Caco-2 (cell line): ENCODE results near the gene HS6ST2. TPM values are rescaled to one million over a fixed set of nuclear protein-coding genes. Genes with fewer than 3 reads are reported as not detected.

Experiments used
- BruUV-seq: library from RNA; stranded (reverse); fragments of 400-500 nt; replicated peaks from 2 replicates; lab custom pipeline; 2021; lab: Mats Ljungman, UMichigan
- CTCF ChIA-PET: fragments of 300-600 bp; sonication (Branson Sonifier 250); formaldehyde crosslinking; loops from one replicate; lab custom pipeline; 2022; ENCODE audit warnings: antibody characterized with exemption; lab: Charles Lee
- POLR2A ChIA-PET: fragments of 300-600 bp; sonication (Branson Sonifier 250); formaldehyde crosslinking; loops from one replicate; lab custom pipeline; 2022; ENCODE audit warnings: antibody characterized with exemption; lab: Charles Lee
- DNase-seq, 2 experiments: peaks; one replicate each; pipeline versions ENCODE4 v3.0.0 to v3.0.0-alpha.2; 2020 to 2022
- H3K27me3 ChIP-seq: replicated peaks from 2 replicates; pipeline ENCODE4 v1.6.0; 2011; ENCODE audit warnings: low read length; ENCODE audit not compliant: control insufficient read depth, insufficient read depth
- H3K36me3 ChIP-seq: 2 replicates; pipeline ENCODE4 v1.5.1; 2011; ENCODE audit warnings: low read length; ENCODE audit not compliant: control insufficient read depth, insufficient read depth
- H3K4me1 ChIP-seq: fragments of 250-450 bp; sonication (Bioruptor Pico); 2 replicates; pipeline ENCODE4 v1.5.1; 2020; ENCODE audit warnings: mild to moderate bottlenecking
- H3K4me3 ChIP-seq: 2 replicates; pipeline ENCODE4 v1.5.1; 2011; ENCODE audit warnings: low read depth, mild to moderate bottlenecking, control low read depth, low read length
- H3K9me3 ChIP-seq: fragments of 250-450 bp; sonication (Bioruptor Pico); 2 replicates; pipeline ENCODE4 v1.5.1; 2020; ENCODE audit warnings: mild to moderate bottlenecking, moderate library complexity
- H3K27ac Mint-ChIP-seq: one replicate; pipeline ENCODE4 v1.8.0; 2022; ENCODE audit warnings: mixed read lengths; ENCODE audit not compliant: unreplicated experiment
- H3K27me3 Mint-ChIP-seq: one replicate; pipeline ENCODE4 v1.8.0; 2022; ENCODE audit warnings: mixed read lengths; ENCODE audit not compliant: insufficient read depth, unreplicated experiment
- H3K36me3 Mint-ChIP-seq: one replicate; pipeline ENCODE4 v1.8.0; 2022; ENCODE audit warnings: mild to moderate bottlenecking, mixed read lengths; ENCODE audit not compliant: insufficient read depth, unreplicated experiment
- H3K4me1 Mint-ChIP-seq: one replicate; pipeline ENCODE4 v1.8.0; 2022; ENCODE audit warnings: low read depth, mixed read lengths; ENCODE audit not compliant: unreplicated experiment
- H3K4me3 Mint-ChIP-seq: one replicate; pipeline ENCODE4 v1.8.0; 2022; ENCODE audit warnings: mild to moderate bottlenecking, moderate library complexity, mixed read lengths; ENCODE audit not compliant: unreplicated experiment
- H3K9me3 Mint-ChIP-seq: one replicate; pipeline ENCODE4 v1.8.0; 2022; ENCODE audit warnings: mixed read lengths; ENCODE audit not compliant: unreplicated experiment
- intact Hi-C: fragments of 100-400 bp; cut with micrococcal nuclease; formaldehyde crosslinking; loops from one replicate; pipeline ENCODE4 v1.10.0; 2022; ENCODE audit not compliant: unreplicated experiment
- total RNA-seq: library from RNA; stranded (reverse); gene quantifications from 2 replicates; pipeline ENCODE4 v1.2.3, GENCODE V29; 2022
- TF ChIP-seq, protein P1 (sequence below), 2 experiments: fragments of 200-600 bp in 1 of 2; IDR thresholded peaks; 1 replicate in 1 of 2; 2 replicates in 1 of 2; pipeline versions ENCODE4 v1.5.1 to v1.8.0; 2011 to 2022; ENCODE audit warnings: antibody characterized with exemption in 1 of 2, control low read depth in 1 of 2, inconsistent platforms in 1 of 2, low read depth in 1 of 2, low read length in 1 of 2, mild to moderate bottlenecking in 1 of 2, moderate library complexity in 1 of 2; ENCODE audit not compliant: insufficient read depth in 1 of 2, severe bottlenecking in 1 of 2, unreplicated experiment in 1 of 2

HS6ST2 gene
- total RNA-seq, 1 experiment from 2014 or later = 34.9 TPM

DNA sequence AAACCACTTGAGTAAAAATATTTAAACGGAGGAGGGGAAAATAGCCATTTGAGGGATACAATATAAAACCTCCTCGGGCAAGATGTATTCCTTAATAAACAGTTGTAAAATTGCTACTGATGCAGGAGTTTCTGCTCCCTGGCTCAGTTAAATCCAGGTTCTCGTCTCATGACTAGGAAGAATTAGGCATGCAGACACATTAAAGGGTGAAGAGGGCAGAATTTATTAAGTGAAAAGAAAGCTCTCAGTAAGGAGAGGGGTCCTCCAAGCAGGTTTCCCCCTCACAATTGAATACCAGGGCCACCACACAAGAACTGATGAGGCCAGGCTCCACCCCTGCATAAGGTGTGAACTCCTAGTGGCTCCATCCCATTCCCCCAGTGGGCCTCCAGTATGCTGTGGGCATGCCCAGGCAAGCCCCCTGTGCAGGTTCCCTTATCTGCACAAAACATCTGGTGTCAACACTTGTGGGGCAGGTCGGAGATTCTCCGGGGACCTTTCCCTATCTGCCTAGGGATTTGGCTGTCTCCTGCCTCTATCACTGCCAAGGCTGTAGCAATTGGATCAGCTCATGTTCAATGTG, 80.4 kb downstream of the HS6ST2 start:
- no peaks in the 10 kb centered on the region for H3K36me3 ChIP-seq
- ChIA-PET POLR2A (no interaction called here), CTCF (no interaction called here)
- no peaks in the 10 kb centered on the region for H3K9me3 ChIP-seq
- H3K36me3 Mint-ChIP-seq = no peaks in the 10 kb centered on the region
- TF ChIP-seq, protein P1, sequence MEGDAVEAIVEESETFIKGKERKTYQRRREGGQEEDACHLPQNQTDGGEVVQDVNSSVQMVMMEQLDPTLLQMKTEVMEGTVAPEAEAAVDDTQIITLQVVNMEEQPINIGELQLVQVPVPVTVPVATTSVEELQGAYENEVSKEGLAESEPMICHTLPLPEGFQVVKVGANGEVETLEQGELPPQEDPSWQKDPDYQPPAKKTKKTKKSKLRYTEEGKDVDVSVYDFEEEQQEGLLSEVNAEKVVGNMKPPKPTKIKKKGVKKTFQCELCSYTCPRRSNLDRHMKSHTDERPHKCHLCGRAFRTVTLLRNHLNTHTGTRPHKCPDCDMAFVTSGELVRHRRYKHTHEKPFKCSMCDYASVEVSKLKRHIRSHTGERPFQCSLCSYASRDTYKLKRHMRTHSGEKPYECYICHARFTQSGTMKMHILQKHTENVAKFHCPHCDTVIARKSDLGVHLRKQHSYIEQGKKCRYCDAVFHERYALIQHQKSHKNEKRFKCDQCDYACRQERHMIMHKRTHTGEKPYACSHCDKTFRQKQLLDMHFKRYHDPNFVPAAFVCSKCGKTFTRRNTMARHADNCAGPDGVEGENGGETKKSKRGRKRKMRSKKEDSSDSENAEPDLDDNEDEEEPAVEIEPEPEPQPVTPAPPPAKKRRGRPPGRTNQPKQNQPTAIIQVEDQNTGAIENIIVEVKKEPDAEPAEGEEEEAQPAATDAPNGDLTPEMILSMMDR (IDR thresholded peaks at IDR 0.05; ENCODE audit: insufficient read depth in 1 of 2, low read depth in 1 of 2, low read length in 1 of 2, severe bottlenecking in 1 of 2, unreplicated experiment in 1 of 2) = no peak
- BruUV-seq = no TSS peak
- no peaks in the 10 kb centered on the region for H3K27me3 Mint-ChIP-seq
- intact Hi-C loops = loop anchor here (2.0 kb wide), 1 partner anchor 63 kb away; no protein-coding TSS in a partner anchor
- H3K27me3 ChIP-seq = no peaks in the 10 kb centered on the region
- H3K9me3 Mint-ChIP-seq = no peaks in the 10 kb centered on the region
- peak; percentile 33 to 60 for DNase-seq
- H3K4me1 Mint-ChIP-seq = peaks cover 27% of the 10 kb centered on the region
- peaks cover 44% of the 10 kb centered on the region for H3K4me1 ChIP-seq
- H3K4me3 ChIP-seq = no peak overlapping the region
- no peak overlapping the region for H3K4me3 Mint-ChIP-seq
- H3K27ac Mint-ChIP-seq = no peak overlapping the region

DNA sequence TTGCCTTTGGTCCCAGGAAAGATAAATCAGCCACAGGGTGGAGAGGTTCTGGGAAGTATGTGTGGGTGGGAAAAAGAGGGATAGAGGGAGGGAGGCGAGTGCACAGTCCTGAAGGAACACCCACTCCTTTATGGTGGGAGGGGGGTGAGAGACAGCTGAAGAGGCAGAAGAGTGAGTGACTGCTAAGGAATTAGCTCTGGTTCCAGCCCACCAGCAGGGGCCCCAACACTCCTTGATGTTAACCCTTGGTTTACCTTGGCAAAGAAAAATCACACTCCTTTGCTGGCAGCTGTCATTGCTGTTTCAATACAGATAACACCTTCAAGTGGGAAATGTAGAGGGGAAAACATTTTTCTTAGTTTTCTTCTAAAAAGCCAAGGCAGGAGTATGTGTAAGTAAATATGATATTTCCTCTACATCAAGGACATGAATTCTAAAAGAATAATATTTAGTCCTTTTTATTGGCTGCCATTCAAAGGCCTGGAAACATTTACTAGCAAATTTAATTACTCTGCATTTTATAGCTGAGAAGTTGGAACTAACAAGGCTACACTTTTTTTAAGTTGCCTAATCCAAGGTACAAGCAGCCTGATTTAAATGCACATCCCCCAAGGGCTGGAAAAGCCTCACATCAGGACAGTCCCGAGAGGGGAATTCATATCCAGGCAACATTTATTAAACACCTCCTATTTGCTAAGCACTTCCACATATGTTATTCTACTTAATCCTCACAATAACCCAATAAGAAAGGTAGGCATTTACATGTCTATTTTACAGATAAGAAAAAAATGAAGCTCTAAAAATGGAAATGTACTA, 81.7 kb downstream of the HS6ST2 start:
- peak overlapping the region; percentile 78 for H3K27ac Mint-ChIP-seq
- TF ChIP-seq, protein P1 (IDR thresholded peaks at IDR 0.05; ENCODE audit: insufficient read depth in 1 of 2, low read depth in 1 of 2, low read length in 1 of 2, severe bottlenecking in 1 of 2, unreplicated experiment in 1 of 2) = peak in 1 of 2 experiments; percentile 9
- POLR2A ChIA-PET = no interaction called here

DNA sequence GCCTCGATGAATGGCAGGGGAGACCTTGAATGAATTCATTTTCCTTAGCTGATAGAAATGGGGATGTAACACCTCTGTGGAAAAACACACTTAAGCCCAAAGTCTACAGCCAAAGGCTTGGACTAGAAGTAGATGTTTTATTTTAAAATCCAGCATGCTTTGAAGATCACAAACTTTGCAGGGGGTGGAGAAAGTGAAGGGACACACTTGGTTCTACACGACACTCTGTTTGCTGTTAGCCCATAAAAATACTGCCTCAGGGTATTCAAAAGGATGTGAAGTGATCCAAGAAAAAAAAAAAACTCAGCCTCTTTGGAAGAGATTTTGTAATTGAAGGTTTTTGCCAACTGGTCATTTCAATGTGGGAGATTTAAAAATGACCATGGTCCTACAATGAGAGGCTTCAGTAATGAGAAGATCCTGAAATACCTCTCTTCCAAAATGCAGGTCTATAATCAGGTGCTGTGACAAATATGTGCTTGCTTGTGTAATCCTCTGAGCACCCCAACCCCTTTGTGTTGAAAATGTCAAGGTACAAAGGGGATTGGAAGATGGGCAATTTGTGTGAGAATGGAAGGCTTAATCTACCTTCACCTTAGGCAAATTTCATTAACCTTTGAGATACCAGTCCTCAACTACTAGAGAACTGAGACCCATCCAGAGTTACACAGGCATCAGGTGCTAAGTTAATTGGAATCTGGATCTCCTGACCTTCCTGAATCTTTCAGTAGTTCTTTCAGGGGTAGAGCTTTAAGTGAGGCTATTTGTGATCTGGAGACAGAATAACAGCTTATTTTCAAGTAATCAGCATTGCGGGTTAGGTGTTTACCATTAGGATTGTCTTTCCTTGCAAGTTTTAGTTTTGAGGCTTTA, 82.5 kb downstream of the HS6ST2 start:
- Mint-ChIP-seq H3K9me3 (no peaks in the 10 kb centered on the region), H3K4me3 (peak overlapping the region; percentile 52), H3K27me3 (no peaks in the 10 kb centered on the region), H3K4me1 (peaks cover 27% of the 10 kb centered on the region), H3K27ac (peak overlapping the region; percentile 78), H3K36me3 (no peaks in the 10 kb centered on the region)
- H3K36me3 ChIP-seq = no peaks in the 10 kb centered on the region
- no peak overlapping the region for H3K4me3 ChIP-seq
- DNase-seq = peak; percentile 32 to 34
- no peaks in the 10 kb centered on the region for H3K27me3 ChIP-seq
- peaks cover 44% of the 10 kb centered on the region for H3K4me1 ChIP-seq
- BruUV-seq = no TSS peak
- ChIA-PET POLR2A (no interaction called here), CTCF (no interaction called here)
- intact Hi-C loops = loop anchor here (2.0 kb wide), 1 partner anchor 65 kb away; no protein-coding TSS in a partner anchor
- no peaks in the 10 kb centered on the region for H3K9me3 ChIP-seq
- TF ChIP-seq, protein P1 (IDR thresholded peaks at IDR 0.05; ENCODE audit: insufficient read depth in 1 of 2, low read depth in 1 of 2, low read length in 1 of 2, severe bottlenecking in 1 of 2, unreplicated experiment in 1 of 2) = no peak

More for the DNA sequence above, 81.7 kb downstream of the HS6ST2 start:
- Histone ChIP-seq H3K36me3 (no peaks in the 10 kb centered on the region), H3K9me3 (no peaks in the 10 kb centered on the region), H3K27me3 (no peaks in the 10 kb centered on the region), H3K4me3 (no peak overlapping the region), H3K4me1 (peaks cover 44% of the 10 kb centered on the region)
- no peaks in the 10 kb centered on the region for H3K27me3 Mint-ChIP-seq
- H3K4me1 Mint-ChIP-seq = peaks cover 27% of the 10 kb centered on the region
- no TSS peak for BruUV-seq
- H3K36me3 Mint-ChIP-seq = no peaks in the 10 kb centered on the region
- CTCF ChIA-PET = no interaction called here
- peak overlapping the region; percentile 38 for H3K4me3 Mint-ChIP-seq
- intact Hi-C loops = loop anchor here (2.0 kb wide), 1 partner anchor 64 kb away; no protein-coding TSS in a partner anchor
- H3K9me3 Mint-ChIP-seq = no peaks in the 10 kb centered on the region
- DNase-seq = peak; percentile 42 to 57
